IMR-90 (cell line): ENCODE measurements around the gene TMEM63B. TPM values are rescaled to one million over a fixed set of nuclear protein-coding genes. Genes with fewer than 3 reads are reported as not detected.

ENCODE experiments used
- ATAC-seq: fragments of 200-7000 bp; cut with Tn5 transposase; 2 replicates; pipeline ENCODE4 v1.9.1; 2020; ENCODE audit warnings: low read depth, mild to moderate bottlenecking, moderate library complexity
- BruUV-seq: library from RNA; stranded (reverse); fragments of 400-500 nt; replicated peaks from 2 replicates; lab custom pipeline; 2021; lab: Mats Ljungman, UMichigan
- CTCF ChIA-PET: fragments of 300-600 bp; formaldehyde crosslinking; extraction: SDS; loops from one replicate; lab custom pipeline; 2021; ENCODE audit warnings: antibody characterized with exemption; lab: Yijun Ruan, JAX
- POLR2A ChIA-PET: fragments of 300-600 bp; sonication (Branson Sonifier 250); formaldehyde crosslinking; loops from one replicate; lab custom pipeline; 2022; ENCODE audit warnings: antibody characterized with exemption; ENCODE audit not compliant: unreplicated experiment; lab: Charles Lee
- DNase-seq: peaks from one replicate; pipeline ENCODE4 v3.0.0; 2013
- H2AFZ ChIP-seq: replicated peaks from 2 replicates; pipeline ENCODE3; 2013; ENCODE audit warnings: low read length, mild to moderate bottlenecking; ENCODE audit not compliant: poor library complexity
- H2AK5ac ChIP-seq: 2 replicates; pipeline ENCODE4 v1.6.1; 2013; ENCODE audit warnings: low read depth, low read length, inconsistent platforms
- H2AK9ac ChIP-seq: replicated peaks from 2 replicates; pipeline ENCODE3; 2013; ENCODE audit warnings: mild to moderate bottlenecking, low read depth, low read length, moderate library complexity; ENCODE audit not compliant: poor library complexity
- H2BK120ac ChIP-seq: 2 replicates; pipeline ENCODE4 v1.6.1; 2013; ENCODE audit warnings: low read depth, low read length, inconsistent platforms
- H2BK15ac ChIP-seq: 3 replicates; pipeline ENCODE4 v1.6.1; 2013; ENCODE audit warnings: low read depth, low read length, inconsistent platforms
- H2BK20ac ChIP-seq: 2 replicates; pipeline ENCODE4 v1.6.1; 2013; ENCODE audit warnings: low read depth, mild to moderate bottlenecking, inconsistent platforms, low read length, moderate library complexity
- H2BK5ac ChIP-seq: 2 replicates; pipeline ENCODE4 v1.6.1; 2013; ENCODE audit warnings: mild to moderate bottlenecking, low read depth, low read length, inconsistent platforms; ENCODE audit not compliant: poor library complexity, severe bottlenecking
- H3K14ac ChIP-seq: replicated peaks from 2 replicates; pipeline ENCODE4 v1.6.1; 2013; ENCODE audit warnings: low read depth, low read length, inconsistent platforms
- H3K18ac ChIP-seq: 2 replicates; pipeline ENCODE4 v1.6.1; 2013; ENCODE audit warnings: low read depth, low read length, control low read depth
- H3K23ac ChIP-seq: 2 replicates; pipeline ENCODE4 v1.6.1; 2013; ENCODE audit warnings: low read depth, low read length, inconsistent platforms
- H3K27ac ChIP-seq: 2 replicates; pipeline ENCODE4 v1.5.1; 2013; ENCODE audit warnings: mild to moderate bottlenecking, control low read depth, low read length; ENCODE audit not compliant: insufficient read depth
- H3K27me3 ChIP-seq: 2 replicates; pipeline ENCODE4 v1.6.1; 2013; ENCODE audit warnings: low read length; ENCODE audit not compliant: control insufficient read depth, insufficient read depth
- H3K36me3 ChIP-seq: 2 replicates; pipeline ENCODE4 v1.6.1; 2013; ENCODE audit warnings: low read length, mixed read lengths; ENCODE audit not compliant: control insufficient read depth, insufficient read depth
- H3K4ac ChIP-seq: 2 replicates; pipeline ENCODE4 v1.6.1; 2013; ENCODE audit warnings: low read depth, low read length, inconsistent platforms
- H3K4me1 ChIP-seq: 2 replicates; pipeline ENCODE4 v1.6.1; 2013; ENCODE audit warnings: low read length, mixed read lengths; ENCODE audit not compliant: control insufficient read depth, insufficient read depth
- H3K4me2 ChIP-seq: 2 replicates; pipeline ENCODE4 v1.6.1; 2013; ENCODE audit warnings: low read depth, mild to moderate bottlenecking, control low read depth, low read length, moderate library complexity
- H3K4me3 ChIP-seq: 2 replicates; pipeline ENCODE4 v1.5.1; 2013; ENCODE audit warnings: low read depth, mild to moderate bottlenecking, control low read depth, low read length, moderate library complexity; ENCODE audit not compliant: insufficient read depth
- H3K56ac ChIP-seq: 2 replicates; pipeline ENCODE4 v1.6.1; 2013; ENCODE audit warnings: low read length, inconsistent platforms; ENCODE audit not compliant: insufficient read depth; ENCODE audit errors: extremely low read depth
- H3K79me1 ChIP-seq, 2 experiments: 2 replicates each; pipeline ENCODE4 v1.6.1; 2013; ENCODE audit warnings: low read length in 2 of 2, inconsistent platforms in 1 of 2, low read depth in 1 of 2
- H3K9ac ChIP-seq: 2 replicates; pipeline ENCODE4 v1.6.1; 2013; ENCODE audit warnings: low read depth, low read length, control low read depth
- H3K9me1 ChIP-seq: 2 replicates; pipeline ENCODE4 v1.6.1; 2013; ENCODE audit warnings: low read length, inconsistent platforms; ENCODE audit not compliant: insufficient read depth
- H3K9me3 ChIP-seq: 2 replicates; pipeline ENCODE4 v1.6.1; 2013; ENCODE audit warnings: low read length; ENCODE audit not compliant: control insufficient read depth, insufficient read depth
- H4K20me1 ChIP-seq: 2 replicates; pipeline ENCODE4 v1.6.1; 2013; ENCODE audit warnings: low read length, inconsistent platforms; ENCODE audit not compliant: insufficient read depth
- H4K5ac ChIP-seq: 2 replicates; pipeline ENCODE4 v1.6.1; 2013; ENCODE audit warnings: mild to moderate bottlenecking, low read depth, low read length, control low read depth
- H4K8ac ChIP-seq, 2 experiments: 2 replicates each; pipeline ENCODE4 v1.6.1; 2013; ENCODE audit warnings: low read depth in 2 of 2, low read length in 2 of 2, control low read depth in 1 of 2, inconsistent platforms in 1 of 2
- H4K91ac ChIP-seq: 2 replicates; pipeline ENCODE4 v1.6.1; 2013; ENCODE audit warnings: low read depth, low read length, inconsistent platforms; ENCODE audit not compliant: insufficient read depth
- SMC3 ChIP-seq: fragments of 150-350 bp; IDR thresholded peaks from 2 replicates; pipeline ENCODE4 v1.6.1; 2016; ENCODE audit warnings: low read depth, mild to moderate bottlenecking, antibody characterized with exemption, low read length, moderate library complexity
- WGBS, 2 experiments: methylation state at CpG; one replicate each; pipeline versions ENCODE4 v1.1.5 to v1.1.7; 2013; ENCODE audit warnings: missing lambda C conversion rate in 2 of 2; ENCODE audit not compliant: insufficient read length in 1 of 2; ENCODE audit errors: extremely low coverage in 2 of 2; 5-methylcytosine and 5-hydroxymethylcytosine counted together
- dilution Hi-C: fragments of 300-500 bp; cut with HindIII; formaldehyde crosslinking; loops from one replicate; pipeline ENCODE4 v1.14.3; 2018; ENCODE audit warnings: low sequenced_read_pairs; ENCODE audit not compliant: unreplicated experiment
- in situ Hi-C: fragments of 300-500 bp; cut with MboI; formaldehyde crosslinking; loops from 3 replicates; pipeline ENCODE4 v1.14.3; 2019; ENCODE audit warnings: low sequenced_read_pairs, inconsistent platforms, mixed read lengths
- intact Hi-C: fragments of 100-400 bp; cut with micrococcal nuclease; formaldehyde crosslinking; loops from 2 replicates; pipeline ENCODE4 v1.10.0; 2022
- polyA plus RNA-seq, 3 experiments: library from polyadenylated mRNA; depleted of rRNA; stranded (reverse); fragments of >200 nt; gene quantifications; 2 replicates each; pipeline ENCODE4 v1.2.3, GENCODE V29; 2012; ENCODE audit warnings: low replicate concordance in 1 of 3
- total RNA-seq: library from RNA; depleted of rRNA; stranded (reverse); fragments of >200 nt; gene quantifications from 2 replicates; pipeline ENCODE4 v1.2.3, GENCODE V29; 2012

TMEM63B gene
- total and polyA plus RNA-seq, 2 of the 4 experiments (the other 2 are of a cell fraction), result 12.2 to 42.6 TPM

GRCh38 chr6:44088827-44089590, 38.3 kb upstream of the TMEM63B start:
- H4K91ac ChIP-seq, result no peak overlapping the region
- no peak overlapping the region for H3K27ac ChIP-seq
- 0 out of 2 replicates have a peak, but pooled peaks cover 3% of the 10 kb centered on the region for H3K36me3 ChIP-seq
- no peak overlapping the region for H3K4ac ChIP-seq
- H3K56ac ChIP-seq, result no peak overlapping the region
- H4K20me1 ChIP-seq, result no peaks in the 10 kb centered on the region; the same call in 1 of the 2 replicates
- H2AFZ ChIP-seq, result no peak overlapping the region
- no peak overlapping the region for H2BK15ac ChIP-seq
- CTCF ChIA-PET, result no interaction called here
- POLR2A ChIA-PET, result no interaction called here
- H3K14ac ChIP-seq, result no peak overlapping the region
- H3K9me3 ChIP-seq, result no peaks in the 10 kb centered on the region
- H3K9ac ChIP-seq, result no peak overlapping the region
- no TSS peak for BruUV-seq
- H2BK120ac ChIP-seq, result no peak overlapping the region
- no peak overlapping the region for H4K5ac ChIP-seq
- no peak for TF ChIP-seq SMC3
- ATAC-seq (no peak), DNase-seq (no peak)
- peaks cover 11% of the 10 kb centered on the region for H3K4me1 ChIP-seq
- no peak overlapping the region for H2AK5ac ChIP-seq
- no peaks in the 10 kb centered on the region; a peak in 1 of 4 replicates for H3K79me1 ChIP-seq
- H3K18ac ChIP-seq, result no peak overlapping the region
- no peak overlapping the region for H2BK5ac ChIP-seq
- H4K8ac ChIP-seq, result no peak overlapping the region
- intact Hi-C loops, result no loop called here
- no peak overlapping the region for H3K4me3 ChIP-seq
- 96% methylated on average over 6 of the region's 11 CpGs; no CpG with 5 or more reads in 1 of the 2 experiments for WGBS, 2 experiments
- H3K9me1 ChIP-seq, result no peaks in the 10 kb centered on the region
- no peak overlapping the region for H3K4me2 ChIP-seq
- no peak overlapping the region for H3K23ac ChIP-seq
- no peak overlapping the region for H2AK9ac ChIP-seq
- in situ Hi-C loops, result no loop called here
- dilution Hi-C loops, result no loop called here
- no peaks in the 10 kb centered on the region for H3K27me3 ChIP-seq
- H2BK20ac ChIP-seq, result no peak overlapping the region
